Activated effector memory CD4-positive, alpha-beta T cell treated with anti-CD3 and anti-CD28 coated beads, Interleukin-2, amount 50 U/mL, for 16 hours (primary cell): ENCODE results near the gene HPRT1.

Experiments
- DNase-seq: peaks from one replicate; pipeline ENCODE4 v3.0.0-alpha.2; 2020

The HPRT1 gene

DNA sequence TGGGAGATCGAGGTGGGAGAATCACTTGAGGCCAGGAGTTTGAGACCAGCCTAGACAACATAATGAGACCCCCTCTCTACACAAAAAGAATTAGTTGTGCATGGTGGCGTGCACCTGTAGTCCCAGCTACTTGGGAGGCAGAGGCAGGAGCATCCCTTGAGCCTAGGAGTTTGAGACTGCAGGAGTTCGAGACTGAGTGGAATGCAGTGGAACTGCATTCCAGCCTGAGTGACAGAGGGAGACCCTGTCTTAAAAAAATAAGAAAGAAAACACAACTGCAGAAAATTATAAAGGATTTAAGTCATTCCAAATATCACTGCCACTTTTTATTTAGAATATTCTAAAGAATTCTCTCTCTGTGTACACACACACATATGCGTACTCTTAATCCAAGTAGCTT is 18.4 kb downstream of the HPRT1 start:
- DNase-seq: no peak

DNA sequence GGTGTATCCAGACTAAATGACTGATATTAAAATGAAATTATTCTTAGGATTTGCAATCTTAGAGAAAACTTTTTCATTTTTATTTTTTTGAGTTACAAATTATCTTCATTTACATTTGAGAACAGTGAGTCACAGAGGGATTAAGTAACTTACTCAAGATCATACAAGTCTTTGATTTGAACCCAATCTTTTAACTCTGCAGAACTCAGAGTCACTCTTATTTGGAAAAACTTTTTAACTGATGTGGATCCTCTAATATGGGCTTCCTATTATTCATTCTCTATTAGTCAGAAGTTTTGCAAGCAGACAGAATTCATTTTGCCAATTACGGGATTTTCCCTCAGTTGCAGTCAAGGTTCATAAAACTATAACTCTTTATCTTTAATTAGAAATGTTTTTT is 20.1 kb downstream of the HPRT1 start:
- no peak for DNase-seq

DNA sequence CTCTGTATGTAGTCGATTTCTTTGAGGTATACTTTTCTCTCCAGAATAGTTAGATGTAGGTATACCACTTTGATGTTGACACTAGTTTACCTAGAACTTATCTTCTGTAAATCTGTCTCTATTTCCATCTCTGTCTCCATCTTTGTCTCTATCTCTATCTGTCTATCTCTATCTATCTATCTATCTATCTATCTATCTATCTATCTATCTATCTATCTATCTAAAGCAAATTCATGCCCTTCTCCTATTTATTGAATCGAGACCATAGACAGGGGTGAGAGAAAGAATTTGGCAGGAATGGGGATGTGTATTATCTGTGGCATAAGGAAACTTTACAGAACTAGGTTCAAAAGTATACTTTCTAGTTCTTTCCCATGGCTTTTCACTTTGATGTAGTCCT is 21.4 kb downstream of the HPRT1 start:
- no peak for DNase-seq

DNA sequence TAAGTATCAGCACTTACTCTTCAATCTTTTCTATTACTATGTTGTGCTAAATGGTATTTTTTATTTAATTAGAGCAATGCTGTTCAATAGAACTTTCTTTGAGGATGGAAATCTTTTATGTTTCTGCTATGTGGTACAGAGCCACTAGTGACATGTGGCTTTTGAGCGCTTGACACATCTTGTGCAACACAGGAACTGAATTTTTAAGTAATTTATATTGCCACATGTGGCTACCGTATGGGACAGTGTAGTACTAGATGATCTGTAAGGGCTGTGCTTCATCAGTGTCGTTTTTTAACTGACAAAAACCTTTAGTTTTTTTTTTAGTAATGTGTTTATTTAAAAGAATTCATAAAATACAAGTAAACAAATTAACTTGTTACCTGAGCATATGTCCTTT is 22.4 kb downstream of the HPRT1 start:
- no peak for DNase-seq

DNA sequence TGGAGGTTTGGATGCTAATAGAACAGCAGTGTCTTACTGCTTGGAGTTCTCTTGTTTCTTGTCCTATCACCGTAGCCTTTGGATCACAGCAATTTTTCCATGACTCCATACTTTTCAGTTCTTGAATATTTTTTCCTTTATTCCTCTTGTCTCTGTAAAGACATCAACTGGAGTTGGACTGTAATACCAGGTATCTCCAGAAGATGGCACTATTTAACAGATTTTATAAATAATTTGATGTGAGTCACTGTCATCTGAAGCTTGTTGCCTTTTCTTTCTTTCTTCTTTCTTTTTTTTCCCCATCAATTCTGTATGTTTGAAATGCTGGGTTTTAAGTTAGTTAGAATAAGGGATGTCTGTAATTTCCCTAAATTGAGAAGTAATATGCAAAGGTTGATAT is 24.1 kb downstream of the HPRT1 start:
- DNase-seq: no peak

DNA sequence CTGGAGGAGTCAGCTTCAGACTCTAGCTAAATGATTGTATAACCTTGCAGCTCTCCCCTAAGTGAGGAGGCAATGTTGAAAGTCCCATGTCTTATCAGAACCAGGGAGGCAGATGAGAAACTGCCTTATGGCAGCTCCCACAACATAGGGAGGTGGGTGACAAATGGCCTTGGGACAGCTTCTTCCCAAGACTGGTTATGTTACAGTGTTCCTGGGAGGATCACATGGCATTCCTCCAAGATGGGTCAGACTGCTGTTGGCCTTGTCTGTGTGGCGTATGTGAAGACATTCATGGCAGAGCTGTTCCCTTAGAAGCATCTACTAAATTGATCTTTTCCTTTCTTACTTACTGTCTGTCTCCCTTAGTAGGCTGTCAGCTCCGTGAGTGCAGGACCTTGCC is 42.0 kb downstream of the HPRT1 start:
- DNase-seq: no peak

DNA sequence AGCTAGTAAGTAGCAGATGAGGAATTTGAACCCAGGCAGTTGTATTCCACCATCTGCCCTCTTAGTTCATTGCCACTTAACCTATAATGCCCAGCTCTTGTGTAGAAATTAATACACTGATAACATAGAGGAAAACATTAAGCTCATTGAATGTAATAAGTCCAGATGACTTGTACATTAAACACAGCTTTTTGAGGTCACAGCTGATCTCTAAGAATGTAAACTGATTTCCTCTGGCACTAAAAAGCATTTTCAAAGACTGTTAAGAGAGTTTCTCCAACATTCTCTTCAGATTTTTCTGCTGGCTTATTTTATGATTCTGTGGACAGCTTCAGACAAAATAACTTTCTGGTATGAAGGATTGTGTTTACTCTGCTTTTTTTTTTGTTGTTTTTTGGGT is 42.7 kb downstream of the HPRT1 start:
- no peak for DNase-seq

DNA sequence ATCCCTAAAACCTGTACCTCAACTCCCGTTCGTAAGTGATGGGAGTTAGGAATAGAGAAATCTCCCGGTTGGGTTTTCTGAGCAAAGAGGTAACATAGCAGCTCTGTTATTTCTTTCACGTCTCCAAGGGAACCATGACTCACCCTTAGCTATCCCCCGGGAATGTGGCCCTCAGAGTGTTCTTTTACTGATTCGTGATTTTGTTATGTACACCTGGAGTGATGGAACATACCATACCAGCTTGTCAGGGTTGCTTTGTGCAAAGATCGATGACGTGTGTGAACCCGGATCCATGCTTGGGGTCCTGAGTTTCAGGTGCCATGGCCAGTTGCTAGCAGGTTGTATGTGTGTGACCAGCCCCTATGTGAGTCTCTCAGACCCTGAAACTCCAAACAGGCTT is 52.6 kb downstream of the HPRT1 start:
- no peak for DNase-seq

DNA sequence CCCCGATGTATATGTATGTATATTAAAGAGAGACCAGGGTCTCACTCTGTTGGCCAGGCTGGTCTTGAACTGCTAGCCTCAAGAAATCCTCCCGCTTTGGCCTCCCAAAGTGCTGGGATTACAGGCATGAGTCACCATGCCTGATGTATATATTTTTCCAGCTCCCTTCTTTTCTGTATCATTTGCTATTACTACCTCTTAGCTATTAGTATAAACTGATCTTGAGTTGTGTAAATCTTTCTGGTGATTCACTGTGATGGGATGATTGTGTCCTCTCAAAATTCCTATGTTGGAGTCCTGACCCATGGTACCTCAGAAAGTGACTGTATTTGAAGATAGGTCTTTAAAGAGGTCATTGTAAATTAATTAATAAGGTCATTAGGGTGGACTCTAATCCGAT is 53.1 kb downstream of the HPRT1 start:
- DNase-seq: no peak

DNA sequence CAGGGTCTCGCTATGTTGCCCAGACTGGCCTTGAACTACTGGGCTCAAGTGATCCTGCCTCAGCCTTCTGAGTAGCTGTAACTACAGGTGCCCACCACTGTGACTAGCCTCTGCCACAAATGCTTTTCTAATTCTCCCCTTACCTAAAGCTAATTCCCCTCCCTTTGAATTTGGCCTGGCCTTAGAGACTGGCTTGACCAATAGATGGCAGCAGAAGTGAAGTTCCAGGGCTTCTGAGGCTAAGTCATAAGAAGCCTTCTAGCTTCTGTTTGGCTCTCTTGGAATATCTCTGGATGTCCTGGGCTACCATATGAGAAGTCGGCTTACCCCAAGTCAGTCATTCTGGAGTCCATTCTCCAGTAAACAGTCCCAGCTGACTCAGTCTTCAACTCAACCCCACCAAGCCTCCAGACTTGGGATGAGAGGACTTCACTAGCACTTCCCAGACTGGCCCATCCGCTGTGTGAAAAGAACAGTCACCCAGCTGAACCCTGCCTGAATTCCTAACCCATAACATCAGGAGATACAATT is 61.0 kb downstream of the HPRT1 start:
- no peak for DNase-seq

DNA sequence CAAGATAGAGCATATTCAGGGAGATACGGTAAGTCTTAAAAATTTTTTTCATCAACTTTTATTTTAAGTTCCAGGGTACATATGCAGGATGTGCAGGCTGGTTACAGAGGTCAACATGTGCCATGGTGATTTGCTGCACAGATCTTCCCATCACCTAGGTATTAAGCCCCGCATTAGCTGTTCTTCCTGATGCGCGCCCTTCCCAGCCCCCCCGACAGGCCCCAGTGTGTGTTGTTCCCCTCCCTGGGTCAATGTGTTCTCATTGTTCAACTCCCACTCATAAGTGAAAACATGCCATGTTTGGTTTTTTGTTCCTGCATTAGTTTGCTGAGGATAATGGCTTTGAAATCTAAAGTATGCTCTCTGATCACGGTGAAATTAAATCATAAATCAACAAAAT is 64.2 kb downstream of the HPRT1 start:
- DNase-seq: no peak

DNA sequence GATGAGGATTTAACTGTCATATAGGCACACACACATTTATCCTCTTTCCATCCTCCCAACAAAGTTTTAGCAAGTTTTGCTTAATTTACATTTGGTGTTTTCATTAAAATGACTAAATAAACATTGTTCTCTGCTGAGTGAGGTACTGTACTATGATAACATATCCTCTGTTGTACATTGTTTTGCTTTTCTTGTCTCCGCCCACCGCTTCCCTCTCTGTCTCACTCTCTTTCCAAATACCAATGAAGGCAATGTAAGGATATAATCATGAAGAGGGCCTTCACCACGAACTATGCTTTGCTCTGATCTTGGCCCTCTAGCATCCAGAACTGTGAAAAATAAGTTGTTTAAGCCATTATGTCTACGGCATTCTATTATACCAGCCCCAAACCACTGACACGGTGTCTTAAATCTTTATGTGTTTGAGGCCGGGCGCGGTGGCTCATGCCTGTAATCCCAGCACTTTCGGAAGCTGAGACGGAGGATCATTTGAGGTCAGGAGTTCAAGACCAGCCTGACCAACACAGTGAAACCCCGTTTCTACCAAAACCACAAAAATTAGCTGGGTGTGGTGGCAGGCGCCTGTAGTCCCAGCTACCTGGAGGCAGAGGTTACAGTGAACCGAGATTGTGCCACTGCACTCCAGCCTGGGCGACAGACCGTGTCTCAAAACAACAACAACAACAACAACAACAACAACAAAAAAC is 65.3 kb downstream of the HPRT1 start:
- DNase-seq: no peak

DNA sequence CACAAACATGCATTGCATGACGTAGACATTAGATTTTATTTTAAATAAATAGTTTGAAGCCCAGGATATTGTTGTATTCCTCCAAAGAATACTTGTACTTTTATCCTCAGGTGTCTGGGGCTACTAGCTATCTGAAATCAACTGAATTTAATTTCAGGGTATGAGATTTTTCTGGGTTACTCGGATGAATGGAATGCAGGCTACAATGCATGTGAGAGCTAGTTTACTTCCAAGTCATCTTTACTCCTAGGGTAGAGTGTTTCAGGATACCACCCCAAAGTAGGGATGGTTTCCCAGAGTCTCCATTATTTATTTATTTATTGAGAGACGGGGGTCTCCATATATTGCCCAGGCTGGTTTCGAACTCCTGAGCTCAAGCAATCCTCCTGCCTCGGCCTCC is 66.4 kb downstream of the HPRT1 start:
- no peak for DNase-seq

DNA sequence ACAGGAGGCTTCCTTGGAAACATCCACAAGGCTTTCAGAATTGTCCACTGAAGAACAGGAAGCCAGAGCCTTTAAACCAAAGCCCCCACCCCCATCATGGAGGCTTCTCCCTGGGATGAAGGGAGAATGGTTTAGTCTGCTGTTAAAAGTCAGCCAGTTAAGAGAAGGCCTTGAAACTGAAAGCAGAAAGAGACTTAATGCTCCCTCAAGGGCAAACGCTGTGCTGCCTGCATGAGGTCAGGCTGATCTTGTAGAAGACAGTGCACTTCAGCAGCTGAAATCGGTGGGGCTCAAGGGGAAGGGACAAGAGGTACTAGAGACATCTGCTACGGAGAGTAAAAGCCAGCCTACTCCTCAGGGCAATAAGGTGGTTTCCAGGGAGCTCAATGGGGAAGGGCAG is 69.0 kb downstream of the HPRT1 start:
- DNase-seq: no peak

DNA sequence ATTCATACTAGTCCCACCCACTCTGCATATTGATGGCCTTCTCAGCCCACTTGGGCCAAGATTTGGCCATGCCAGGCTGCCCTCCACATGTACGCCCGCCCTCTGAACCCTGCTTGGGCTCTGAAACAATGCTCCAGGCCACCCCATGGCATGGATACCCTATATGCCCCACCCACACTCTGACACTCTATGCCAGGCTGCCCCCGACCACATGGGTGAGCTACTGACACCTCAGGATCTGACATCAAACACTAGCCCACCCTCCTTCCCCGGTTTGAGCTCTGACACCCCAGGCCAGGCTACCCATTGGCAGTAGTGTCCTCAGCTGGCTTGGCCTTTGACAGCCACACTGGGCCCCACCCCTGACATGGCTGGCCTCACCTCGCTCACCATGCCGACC is 69.5 kb downstream of the HPRT1 start:
- no peak for DNase-seq

DNA sequence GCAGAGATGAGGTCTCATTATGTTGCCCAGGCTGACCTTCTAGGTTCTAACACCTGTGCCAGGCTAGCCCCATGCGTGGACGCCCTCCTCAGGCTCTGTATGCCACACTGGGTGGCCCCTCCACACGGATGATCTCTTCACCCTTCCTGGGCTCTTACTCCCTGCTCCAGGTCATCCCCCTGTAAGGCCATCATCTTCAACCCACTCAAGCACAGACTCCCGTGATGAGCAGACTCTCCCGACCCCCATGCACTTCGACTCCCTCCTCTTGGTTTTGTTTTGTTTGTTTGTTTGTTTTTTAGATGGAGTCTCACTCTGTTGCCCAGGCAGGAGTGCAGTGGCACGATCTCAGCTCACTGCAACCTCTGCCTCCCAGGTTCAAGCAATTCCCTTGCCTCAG is 70.9 kb downstream of the HPRT1 start:
- no peak for DNase-seq

DNA sequence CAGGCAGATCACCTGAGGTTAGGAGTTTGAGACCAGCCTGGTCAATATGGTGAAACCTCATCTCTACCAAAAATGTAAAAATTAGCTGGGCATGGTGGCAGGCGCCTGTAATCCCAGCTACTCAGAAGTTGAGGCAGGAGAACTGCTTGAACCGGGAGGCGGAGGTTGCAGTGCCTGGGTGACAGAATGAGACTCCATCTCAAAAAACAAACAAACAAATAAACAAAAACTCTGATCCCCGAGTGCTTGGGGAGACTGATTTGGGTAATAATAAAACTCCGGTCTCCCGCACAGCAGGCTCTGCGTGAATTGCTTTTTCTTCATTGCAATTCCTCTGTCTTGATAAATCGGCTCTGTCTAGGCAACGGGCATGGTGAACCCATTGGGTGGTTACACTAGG is 73.4 kb downstream of the HPRT1 start:
- no peak for DNase-seq

DNA sequence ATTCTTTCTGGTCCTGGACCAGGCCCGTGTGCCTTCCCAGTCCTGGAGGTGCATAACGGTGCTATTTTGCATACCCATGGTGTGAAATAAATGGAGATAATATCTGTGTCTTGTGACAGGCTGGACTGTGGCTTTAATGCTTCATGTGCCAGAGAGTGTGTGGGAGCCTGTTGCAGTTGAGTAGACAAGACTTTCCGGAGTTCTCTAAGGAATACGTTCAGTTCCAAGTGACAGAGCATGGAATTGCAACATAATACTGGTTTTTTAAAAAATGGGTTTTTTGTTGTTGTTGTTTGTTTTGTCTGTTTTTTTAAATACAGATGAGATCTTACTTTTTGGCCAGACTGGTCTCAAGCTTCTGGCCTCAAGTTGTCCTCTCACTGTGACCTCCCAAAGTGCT is 74.0 kb downstream of the HPRT1 start:
- DNase-seq: no peak

DNA sequence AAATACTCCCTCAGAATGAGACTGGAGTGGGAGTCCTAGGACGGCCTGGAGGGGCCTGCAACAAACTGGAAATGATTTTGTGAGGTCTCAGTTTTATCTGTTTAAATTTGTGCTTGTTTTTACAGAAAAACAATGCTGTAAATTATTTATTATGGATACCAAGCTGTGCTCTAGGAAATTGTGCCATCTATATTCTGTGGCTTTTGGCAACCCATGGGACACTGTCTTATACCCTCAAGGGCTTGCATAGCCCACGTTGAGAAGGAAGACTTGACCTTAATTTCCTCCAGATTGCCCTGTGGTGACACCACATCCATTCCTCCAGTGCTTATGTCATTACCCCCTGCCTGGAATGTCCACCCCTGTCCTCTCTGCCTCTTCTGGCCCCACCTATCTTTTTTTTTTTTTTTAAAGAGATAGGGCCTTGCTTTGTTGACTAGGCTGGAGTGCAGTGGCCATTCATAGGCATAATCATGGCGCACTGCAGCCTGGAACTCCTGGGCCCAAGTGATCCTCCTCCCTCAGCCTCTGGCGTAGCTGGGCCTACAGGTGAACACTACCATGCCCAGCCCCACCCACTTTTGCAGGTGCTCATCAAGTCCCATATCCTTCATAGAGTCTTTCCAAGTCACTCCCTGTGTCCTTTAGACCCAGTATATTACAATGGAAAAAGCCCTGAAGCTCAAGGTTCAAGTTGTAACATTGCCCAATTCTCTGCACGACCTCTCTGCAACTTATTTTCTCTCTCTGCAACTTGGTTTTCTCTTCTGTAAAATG is 77.4 kb downstream of the HPRT1 start:
- no peak for DNase-seq

DNA sequence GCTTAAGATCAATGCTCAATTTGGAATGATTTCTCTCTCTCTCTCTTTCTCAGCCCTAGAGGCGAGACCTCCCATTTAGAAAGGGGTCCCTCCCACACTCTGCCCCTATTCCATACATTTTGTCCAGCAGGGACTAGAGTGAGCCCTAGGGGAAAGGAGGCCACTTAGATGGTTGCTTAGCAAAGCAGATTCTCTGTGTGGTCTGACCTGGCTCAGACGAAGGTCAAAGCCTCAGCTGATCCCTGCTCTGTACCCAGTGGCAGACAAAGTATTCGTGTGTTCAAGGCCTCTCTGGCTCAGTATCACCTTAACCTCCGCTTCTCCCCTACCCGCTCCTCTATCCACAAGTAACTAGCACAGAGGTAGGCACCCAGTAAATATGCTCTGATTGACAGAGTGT is 78.4 kb downstream of the HPRT1 start:
- no peak for DNase-seq

DNA sequence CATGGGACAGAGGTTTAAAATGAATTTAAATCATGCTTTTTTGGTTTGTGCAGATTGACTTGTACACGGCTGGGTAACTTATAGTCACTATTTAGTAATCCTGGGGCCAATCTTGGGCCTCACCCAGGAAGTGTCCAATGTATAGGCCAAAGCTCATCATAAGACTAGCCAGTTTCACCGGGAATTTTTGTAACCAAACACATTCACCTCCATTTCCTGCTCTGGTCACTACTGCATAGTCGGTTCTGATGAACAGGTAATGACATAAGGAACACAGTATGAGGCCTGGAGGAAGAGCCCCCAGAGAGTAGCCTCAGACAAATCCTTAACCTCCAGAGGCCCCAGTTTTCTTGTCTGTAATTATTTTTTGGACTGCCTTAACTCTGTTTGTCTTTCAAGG is 81.9 kb downstream of the HPRT1 start:
- DNase-seq: no peak

DNA sequence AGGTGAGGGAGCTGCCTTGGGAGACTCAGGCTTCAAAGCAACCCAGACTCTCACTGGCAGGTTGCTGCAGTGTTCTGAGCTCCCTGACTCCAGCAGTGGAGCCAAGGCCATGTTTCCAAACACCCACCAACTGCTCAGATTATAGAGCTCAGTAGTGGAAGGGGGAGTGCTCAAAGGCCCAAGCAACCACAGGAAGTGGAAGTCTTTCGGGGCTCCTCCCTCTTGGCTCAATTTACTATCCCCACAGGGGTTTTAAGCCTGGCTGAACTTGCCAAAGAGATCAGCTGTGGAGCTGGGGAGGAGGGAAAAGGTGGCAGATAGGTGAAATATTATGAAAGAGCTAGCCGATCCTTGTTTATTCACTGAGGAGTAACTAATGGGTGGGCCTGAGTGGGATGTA is 82.5 kb downstream of the HPRT1 start:
- no peak for DNase-seq

DNA sequence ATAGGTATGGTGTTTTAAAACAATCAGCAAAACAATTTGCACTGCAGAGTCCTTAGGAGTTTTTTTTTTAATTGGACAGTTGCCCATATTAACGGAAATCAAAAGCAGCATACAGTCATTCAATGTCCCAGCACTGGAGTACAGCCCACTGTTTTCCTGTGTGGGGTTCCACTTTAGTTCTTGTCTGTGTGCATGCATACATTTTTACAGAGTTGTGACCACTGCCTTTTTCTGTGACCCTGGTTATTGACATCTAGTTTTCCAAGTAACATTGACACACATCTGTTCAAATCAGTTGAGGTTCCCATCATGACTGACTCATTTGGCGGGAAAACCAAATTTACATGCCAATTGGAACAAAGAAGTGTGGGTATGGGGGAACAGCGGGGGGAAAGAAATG is 83.3 kb downstream of the HPRT1 start:
- DNase-seq: no peak

DNA sequence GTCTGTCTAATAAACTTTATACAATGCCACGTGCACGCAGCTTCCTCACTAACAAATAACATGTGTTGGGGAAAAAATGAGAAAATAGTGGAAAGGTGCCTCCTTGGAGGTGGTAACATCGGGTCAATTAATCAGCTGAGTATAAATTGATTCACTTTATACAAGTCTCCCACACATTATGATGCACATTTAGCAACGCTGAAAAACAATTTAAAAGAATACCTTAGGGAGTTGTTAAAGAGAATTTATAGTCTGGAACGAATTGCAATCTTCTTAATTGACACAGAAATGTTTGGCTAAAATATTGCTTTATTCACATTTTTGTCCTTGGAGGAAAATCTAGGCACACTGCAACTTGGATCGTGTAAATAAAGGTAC is 84.2 kb downstream of the HPRT1 start:
- DNase-seq: no peak
